Calu3 (cell line): ENCODE measurements around the gene OR4N5. TPM values are rescaled to one million over a fixed set of nuclear protein-coding genes. Genes with fewer than 3 reads are reported as not detected.

ENCODE experiments used
- BruUV-seq: library from RNA; stranded (reverse); fragments of 400-500 nt; replicated peaks from 2 replicates; lab custom pipeline; 2021; lab: Mats Ljungman, UMichigan
- CTCF ChIA-PET: fragments of 300-600 bp; sonication (Branson Sonifier 250); formaldehyde crosslinking; loops from one replicate; lab custom pipeline; 2022; ENCODE audit warnings: antibody characterized with exemption; lab: Charles Lee
- DNase-seq: peaks from one replicate; pipeline ENCODE4 v3.0.0; 2022
- H3K27ac Mint-ChIP-seq: one replicate; pipeline ENCODE4 v1.8.0; 2022; ENCODE audit warnings: mixed read lengths; ENCODE audit not compliant: unreplicated experiment
- H3K27me3 Mint-ChIP-seq: one replicate; pipeline ENCODE4 v1.8.0; 2022; ENCODE audit warnings: mixed read lengths; ENCODE audit not compliant: unreplicated experiment
- H3K36me3 Mint-ChIP-seq: one replicate; pipeline ENCODE4 v1.8.0; 2022; ENCODE audit warnings: mild to moderate bottlenecking, moderate library complexity, mixed read lengths; ENCODE audit not compliant: insufficient read depth, unreplicated experiment
- H3K4me1 Mint-ChIP-seq: one replicate; pipeline ENCODE4 v1.8.0; 2022; ENCODE audit warnings: mild to moderate bottlenecking, low read depth, mixed read lengths; ENCODE audit not compliant: unreplicated experiment
- H3K4me3 Mint-ChIP-seq: one replicate; pipeline ENCODE4 v1.8.0; 2022; ENCODE audit warnings: mild to moderate bottlenecking, low read depth, moderate library complexity, mixed read lengths; ENCODE audit not compliant: unreplicated experiment
- H3K9me3 Mint-ChIP-seq: one replicate; pipeline ENCODE4 v1.8.0; 2022; ENCODE audit warnings: low read depth, mixed read lengths; ENCODE audit not compliant: unreplicated experiment
- intact Hi-C: fragments of 100-400 bp; cut with micrococcal nuclease; formaldehyde crosslinking; loops from one replicate; pipeline ENCODE4 v1.10.0; 2022; ENCODE audit not compliant: unreplicated experiment
- total RNA-seq: library from RNA; stranded (reverse); gene quantifications from 2 replicates; pipeline ENCODE4 v1.2.3, GENCODE V29; 2022
- TF ChIP-seq, protein P1 (sequence below): fragments of 200-600 bp; IDR thresholded peaks from one replicate; pipeline ENCODE4 v1.8.0; 2022; ENCODE audit warnings: antibody characterized with exemption; ENCODE audit not compliant: unreplicated experiment

The OR4N5 gene
- total RNA-seq, 1 experiment from 2014 or later, result not detected

- Mint-ChIP-seq H3K36me3 (no peaks in the 10 kb centered on the region), H3K4me3 (no peak within 1 kb of the TSS), H3K9me3 (no peaks in the 10 kb centered on the region), H3K27ac (no peak within 1 kb of the TSS), H3K4me1 (no peaks in the 10 kb centered on the region), H3K27me3 (no peaks in the 10 kb centered on the region)
- BruUV-seq, result no TSS peak
- DNase-seq, result no peak
- TF ChIP-seq, protein P1, sequence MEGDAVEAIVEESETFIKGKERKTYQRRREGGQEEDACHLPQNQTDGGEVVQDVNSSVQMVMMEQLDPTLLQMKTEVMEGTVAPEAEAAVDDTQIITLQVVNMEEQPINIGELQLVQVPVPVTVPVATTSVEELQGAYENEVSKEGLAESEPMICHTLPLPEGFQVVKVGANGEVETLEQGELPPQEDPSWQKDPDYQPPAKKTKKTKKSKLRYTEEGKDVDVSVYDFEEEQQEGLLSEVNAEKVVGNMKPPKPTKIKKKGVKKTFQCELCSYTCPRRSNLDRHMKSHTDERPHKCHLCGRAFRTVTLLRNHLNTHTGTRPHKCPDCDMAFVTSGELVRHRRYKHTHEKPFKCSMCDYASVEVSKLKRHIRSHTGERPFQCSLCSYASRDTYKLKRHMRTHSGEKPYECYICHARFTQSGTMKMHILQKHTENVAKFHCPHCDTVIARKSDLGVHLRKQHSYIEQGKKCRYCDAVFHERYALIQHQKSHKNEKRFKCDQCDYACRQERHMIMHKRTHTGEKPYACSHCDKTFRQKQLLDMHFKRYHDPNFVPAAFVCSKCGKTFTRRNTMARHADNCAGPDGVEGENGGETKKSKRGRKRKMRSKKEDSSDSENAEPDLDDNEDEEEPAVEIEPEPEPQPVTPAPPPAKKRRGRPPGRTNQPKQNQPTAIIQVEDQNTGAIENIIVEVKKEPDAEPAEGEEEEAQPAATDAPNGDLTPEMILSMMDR, result no peak
- intact Hi-C loops, result no loop called here
- CTCF ChIA-PET, result interaction anchor here (0.8 kb wide), 1 partner anchor 9 kb away, joined by 3 read pairs; no protein-coding TSS in a partner anchor
Measured at GRCh38 chr14:20110438-20110837, 28.2 kb upstream of the OR4N5 start, which contains the start of gene OR4K17. Gene OR4K17 (plus strand): TSS chr14:20110739. CDS start chr14:20117500, 6,761 bp downstream.

DNA sequence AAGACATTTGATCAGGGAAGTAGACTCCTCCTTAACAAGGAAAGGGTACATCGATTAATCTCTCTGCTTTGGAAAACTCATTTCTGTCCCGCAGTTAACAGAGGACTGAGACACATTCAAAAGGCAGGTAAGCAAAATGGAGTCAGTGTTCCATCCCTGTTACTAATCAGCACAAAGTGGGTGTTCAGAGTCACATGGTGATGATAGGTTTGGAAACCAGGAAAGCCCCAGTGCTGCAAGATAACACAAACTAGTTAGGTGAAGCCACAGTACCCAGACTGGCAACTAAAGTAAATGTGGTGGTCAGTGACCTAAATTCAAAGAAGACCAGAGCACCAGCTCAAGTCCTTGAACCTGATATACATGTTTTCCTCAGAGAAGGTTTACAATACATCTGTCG, 26.3 kb upstream of the OR4N5 start:
- no peak for DNase-seq
- no peak overlapping the region for H3K4me3 Mint-ChIP-seq
- no peaks in the 10 kb centered on the region for H3K27me3 Mint-ChIP-seq
- CTCF ChIA-PET, result no interaction called here
- BruUV-seq, result no TSS peak
- H3K27ac Mint-ChIP-seq, result no peak overlapping the region
- intact Hi-C loops, result no loop called here
- no peaks in the 10 kb centered on the region for H3K9me3 Mint-ChIP-seq
- H3K36me3 Mint-ChIP-seq, result no peaks in the 10 kb centered on the region
- TF ChIP-seq, protein P1, result no peak
- H3K4me1 Mint-ChIP-seq, result no peaks in the 10 kb centered on the region

DNA sequence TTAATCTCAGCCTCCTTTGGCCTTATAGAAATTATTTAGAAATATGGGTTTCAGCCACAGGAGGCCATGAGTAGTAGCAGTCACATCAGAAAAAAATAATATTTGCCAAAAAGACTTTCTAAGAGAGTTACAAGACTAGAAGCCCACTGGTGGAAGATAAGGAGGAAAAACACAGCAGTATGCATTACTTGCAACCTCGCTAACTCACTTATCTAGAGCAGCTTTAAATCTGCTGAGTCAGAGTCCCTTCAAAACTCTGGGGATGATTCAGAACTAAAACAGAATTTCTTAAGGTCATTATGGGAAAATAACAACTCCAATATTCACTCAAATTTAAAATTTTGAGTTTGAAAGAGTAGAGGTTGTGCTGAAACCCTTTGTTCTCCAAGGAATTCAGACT, 21.9 kb upstream of the OR4N5 start:
- peaks cover 2% of the 10 kb centered on the region for H3K9me3 Mint-ChIP-seq
- CTCF ChIA-PET, result no interaction called here
- no peaks in the 10 kb centered on the region for H3K27me3 Mint-ChIP-seq
- H3K27ac Mint-ChIP-seq, result no peak overlapping the region
- no TSS peak for BruUV-seq
- no peaks in the 10 kb centered on the region for H3K4me1 Mint-ChIP-seq
- H3K4me3 Mint-ChIP-seq, result no peak overlapping the region
- no peaks in the 10 kb centered on the region for H3K36me3 Mint-ChIP-seq
- TF ChIP-seq, protein P1, result no peak
- intact Hi-C loops, result no loop called here
- no peak for DNase-seq

GRCh38 chr14:20118795-20119194, 19.8 kb upstream of the OR4N5 start:
- no peaks in the 10 kb centered on the region for H3K27me3 Mint-ChIP-seq
- CTCF ChIA-PET, result no interaction called here
- BruUV-seq, result no TSS peak
- intact Hi-C loops, result no loop called here
- TF ChIP-seq, protein P1, result no peak
- peaks cover 2% of the 10 kb centered on the region for H3K9me3 Mint-ChIP-seq
- no peak overlapping the region for H3K4me3 Mint-ChIP-seq
- H3K27ac Mint-ChIP-seq, result no peak overlapping the region
- no peaks in the 10 kb centered on the region for H3K4me1 Mint-ChIP-seq
- DNase-seq, result no peak
- H3K36me3 Mint-ChIP-seq, result no peaks in the 10 kb centered on the region
